ENCODE results near the gene RIN2.

The RIN2 gene

DNA sequence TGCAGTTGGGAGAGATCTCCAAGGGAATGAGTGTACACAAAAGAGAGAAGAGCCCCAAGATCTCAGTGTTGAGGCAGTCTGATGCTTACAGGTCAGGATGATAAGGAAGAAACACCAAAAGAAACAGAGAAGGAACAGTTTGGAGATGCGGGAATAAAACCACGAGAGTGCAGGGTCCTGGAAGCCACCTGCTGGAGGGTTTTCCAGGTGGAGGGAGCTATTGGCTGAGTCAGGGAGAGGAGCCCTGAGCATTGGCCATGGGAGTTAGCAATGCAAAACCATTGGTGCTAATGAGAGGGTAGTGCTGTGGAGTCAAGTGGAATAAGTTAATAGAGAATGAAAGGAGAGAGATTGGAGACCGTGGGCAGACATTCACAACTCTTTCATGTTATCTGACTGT, 39.2 kb upstream of the RIN2 start:
- Histone ChIP-seq H3K27ac (no peak overlapping the region), H3K9ac (no peak overlapping the region), H3K36me3 (ENCODE audit: insufficient read depth) (no peaks in the 10 kb centered on the region), H3K79me2 (ENCODE audit: insufficient read depth, low read depth) (no peaks in the 10 kb centered on the region), H2AFZ (ENCODE audit: low read depth) (no peak overlapping the region), H3K4me2 (no peak overlapping the region), H4K20me1 (ENCODE audit: insufficient read depth) (no peaks in the 10 kb centered on the region), H3K4me3 (IDR thresholded peaks at IDR 0.05; ENCODE audit: insufficient read depth, low read depth, low read length) (no peak overlapping the region), H3K27me3 (ENCODE audit: insufficient read depth, low read depth) (no peaks in the 10 kb centered on the region), H3K4me1 (ENCODE audit: low read depth, poor library complexity, severe bottlenecking) (no peaks in the 10 kb centered on the region)
- TF ChIP-seq, protein P1, sequence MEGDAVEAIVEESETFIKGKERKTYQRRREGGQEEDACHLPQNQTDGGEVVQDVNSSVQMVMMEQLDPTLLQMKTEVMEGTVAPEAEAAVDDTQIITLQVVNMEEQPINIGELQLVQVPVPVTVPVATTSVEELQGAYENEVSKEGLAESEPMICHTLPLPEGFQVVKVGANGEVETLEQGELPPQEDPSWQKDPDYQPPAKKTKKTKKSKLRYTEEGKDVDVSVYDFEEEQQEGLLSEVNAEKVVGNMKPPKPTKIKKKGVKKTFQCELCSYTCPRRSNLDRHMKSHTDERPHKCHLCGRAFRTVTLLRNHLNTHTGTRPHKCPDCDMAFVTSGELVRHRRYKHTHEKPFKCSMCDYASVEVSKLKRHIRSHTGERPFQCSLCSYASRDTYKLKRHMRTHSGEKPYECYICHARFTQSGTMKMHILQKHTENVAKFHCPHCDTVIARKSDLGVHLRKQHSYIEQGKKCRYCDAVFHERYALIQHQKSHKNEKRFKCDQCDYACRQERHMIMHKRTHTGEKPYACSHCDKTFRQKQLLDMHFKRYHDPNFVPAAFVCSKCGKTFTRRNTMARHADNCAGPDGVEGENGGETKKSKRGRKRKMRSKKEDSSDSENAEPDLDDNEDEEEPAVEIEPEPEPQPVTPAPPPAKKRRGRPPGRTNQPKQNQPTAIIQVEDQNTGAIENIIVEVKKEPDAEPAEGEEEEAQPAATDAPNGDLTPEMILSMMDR (conservative IDR thresholded peaks at IDR 0.05; ENCODE audit: low read depth, low read length): no peak

- Histone ChIP-seq H3K4me3 (IDR thresholded peaks at IDR 0.05; ENCODE audit: insufficient read depth, low read depth, low read length) (no peak overlapping the region), H3K79me2 (ENCODE audit: insufficient read depth, low read depth) (no peaks in the 10 kb centered on the region), H3K27me3 (ENCODE audit: insufficient read depth, low read depth) (no peaks in the 10 kb centered on the region), H3K4me2 (no peak overlapping the region), H2AFZ (ENCODE audit: low read depth) (no peak overlapping the region), H4K20me1 (ENCODE audit: insufficient read depth) (no peaks in the 10 kb centered on the region), H3K27ac (no peak overlapping the region), H3K4me1 (ENCODE audit: low read depth, poor library complexity, severe bottlenecking) (no peaks in the 10 kb centered on the region), H3K9ac (no peak overlapping the region), H3K36me3 (ENCODE audit: insufficient read depth) (no peaks in the 10 kb centered on the region)
- TF ChIP-seq, protein P1 (conservative IDR thresholded peaks at IDR 0.05; ENCODE audit: low read depth, low read length): no peak
Observed at GRCh38 chr20:19720991-19721390, 37.1 kb upstream of the RIN2 start.

DNA sequence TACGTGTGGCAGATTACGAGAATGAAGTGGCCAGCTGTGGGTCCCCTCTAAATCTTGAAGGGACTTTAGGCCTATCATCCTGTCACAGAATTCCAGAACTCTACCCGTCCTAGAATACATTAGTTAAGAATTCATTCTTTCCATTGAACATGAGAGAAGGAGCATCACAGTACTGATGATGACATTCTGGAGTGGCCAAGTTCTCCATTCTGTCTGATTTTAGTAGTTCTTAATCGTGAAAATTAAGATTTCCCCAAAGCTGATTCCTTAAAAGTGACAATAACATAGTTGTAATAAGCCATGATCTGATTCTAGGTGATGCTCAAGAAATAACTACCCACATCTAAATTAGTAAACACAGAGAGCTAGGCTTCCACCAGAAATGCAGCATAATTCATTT, 35.0 kb upstream of the RIN2 start:
- TF ChIP-seq, protein P1 (conservative IDR thresholded peaks at IDR 0.05; ENCODE audit: low read depth, low read length): no peak
- H3K79me2 ChIP-seq (ENCODE audit: insufficient read depth, low read depth): no peaks in the 10 kb centered on the region

DNA sequence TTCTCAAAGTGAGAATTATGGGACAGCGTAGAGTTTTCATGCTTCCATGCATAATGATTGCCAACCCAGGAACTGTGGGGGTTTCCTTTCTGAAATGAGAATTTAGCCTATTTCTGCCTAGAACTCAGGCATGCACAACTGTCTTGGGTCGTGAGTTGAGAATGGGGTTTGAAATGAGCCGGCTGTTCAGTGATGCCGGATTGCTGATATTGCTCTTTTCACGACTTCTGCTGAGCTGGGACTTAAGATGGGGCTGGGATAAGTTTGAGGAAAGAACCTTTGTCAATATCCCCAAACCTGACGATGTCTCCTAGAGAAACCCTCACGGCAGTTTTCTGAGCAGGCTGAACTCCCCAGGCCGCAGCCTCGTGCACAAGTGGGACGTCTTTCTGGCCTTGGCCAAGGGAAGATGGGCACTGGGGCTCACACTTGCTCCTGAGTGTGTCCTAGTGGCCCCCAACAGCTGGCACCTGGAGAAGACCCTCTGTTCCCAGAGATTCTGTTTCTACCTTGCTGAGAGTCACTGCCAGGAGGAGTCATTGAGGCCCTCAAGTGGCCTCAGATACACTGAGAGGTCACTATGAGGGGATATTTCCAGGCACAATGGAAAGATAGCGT, 34.1 kb upstream of the RIN2 start:
- H3K27ac ChIP-seq: no peak overlapping the region
- no peaks in the 10 kb centered on the region for H4K20me1 ChIP-seq (ENCODE audit: insufficient read depth)
- no peak overlapping the region for H2AFZ ChIP-seq (ENCODE audit: low read depth)
- TF ChIP-seq, protein P1 (conservative IDR thresholded peaks at IDR 0.05; ENCODE audit: low read depth, low read length): no peak
- H3K4me1 ChIP-seq (ENCODE audit: low read depth, poor library complexity, severe bottlenecking): no peaks in the 10 kb centered on the region
- no peaks in the 10 kb centered on the region for H3K27me3 ChIP-seq (ENCODE audit: insufficient read depth, low read depth)
- H3K79me2 ChIP-seq (ENCODE audit: insufficient read depth, low read depth): no peaks in the 10 kb centered on the region
- H3K4me2 ChIP-seq: no peak overlapping the region
- H3K9ac ChIP-seq: no peak overlapping the region
- no peaks in the 10 kb centered on the region for H3K36me3 ChIP-seq (ENCODE audit: insufficient read depth)
- no peak overlapping the region for H3K4me3 ChIP-seq (IDR thresholded peaks at IDR 0.05; ENCODE audit: insufficient read depth, low read depth, low read length)

More for the DNA sequence above, 35.0 kb upstream of the RIN2 start:
- Histone ChIP-seq H3K4me3 (IDR thresholded peaks at IDR 0.05; ENCODE audit: insufficient read depth, low read depth, low read length) (no peak overlapping the region), H2AFZ (ENCODE audit: low read depth) (no peak overlapping the region), H3K36me3 (ENCODE audit: insufficient read depth) (no peaks in the 10 kb centered on the region), H3K27me3 (ENCODE audit: insufficient read depth, low read depth) (no peaks in the 10 kb centered on the region), H3K27ac (no peak overlapping the region), H3K4me1 (ENCODE audit: low read depth, poor library complexity, severe bottlenecking) (no peaks in the 10 kb centered on the region), H3K9ac (no peak overlapping the region), H3K4me2 (no peak overlapping the region), H4K20me1 (ENCODE audit: insufficient read depth) (no peaks in the 10 kb centered on the region)

Measured in KMS-11 (cell line).